ENCODE results near the gene SPRING1.
A peak's percentile ranks its signal among the peaks of the same experiment; 100 is the strongest.

SPRING1 gene

DNA sequence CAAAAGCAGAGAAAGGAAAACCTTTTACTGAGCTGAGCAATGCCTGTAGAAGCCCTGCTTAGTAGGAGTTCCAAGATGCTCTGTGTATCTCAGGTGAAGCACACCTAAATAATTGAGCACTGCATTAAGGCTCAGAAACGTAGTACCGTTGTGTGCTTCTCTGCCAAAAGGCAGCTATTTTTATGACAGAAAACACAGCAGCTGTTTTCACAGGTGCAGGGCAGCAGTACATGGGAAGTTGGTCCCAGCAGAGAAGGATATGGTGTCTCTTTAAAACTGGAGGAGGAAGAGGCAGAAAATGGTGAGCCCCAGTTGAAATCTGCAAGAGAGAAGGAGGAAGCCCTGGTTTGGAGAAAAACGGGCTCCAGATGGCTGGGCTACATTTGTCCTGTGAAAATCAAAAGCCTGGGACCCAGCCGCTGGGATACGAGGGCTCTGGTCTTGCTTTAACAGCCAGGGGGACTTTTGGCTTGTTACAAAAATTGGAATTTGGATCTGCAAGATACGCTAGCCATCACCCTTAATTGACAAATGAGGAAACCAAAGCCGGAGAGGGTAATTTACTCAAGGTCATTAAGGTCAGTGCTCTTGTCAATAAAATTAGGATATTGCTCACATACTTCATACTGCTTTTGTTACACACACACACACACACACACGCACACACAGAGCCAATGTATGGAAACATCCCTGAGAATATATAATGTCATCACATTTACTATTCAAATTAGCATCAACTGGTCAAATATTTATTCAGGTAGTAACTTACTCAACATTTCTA is 27.3 kb downstream of the SPRING1 start:
- TF ChIP-seq PATZ1 (tag by site-specific recombination; IDR thresholded peaks at IDR 0.05) = no peak
- no peak for TF ChIP-seq ZNF416 (tag by site-specific recombination; IDR thresholded peaks at IDR 0.05)
- TF ChIP-seq ZNF600 (tag by site-specific recombination; IDR thresholded peaks at IDR 0.05) = no peak
- no peak for TF ChIP-seq ZNF248 (tag by site-specific recombination; IDR thresholded peaks at IDR 0.05)
- TF ChIP-seq, protein P1, sequence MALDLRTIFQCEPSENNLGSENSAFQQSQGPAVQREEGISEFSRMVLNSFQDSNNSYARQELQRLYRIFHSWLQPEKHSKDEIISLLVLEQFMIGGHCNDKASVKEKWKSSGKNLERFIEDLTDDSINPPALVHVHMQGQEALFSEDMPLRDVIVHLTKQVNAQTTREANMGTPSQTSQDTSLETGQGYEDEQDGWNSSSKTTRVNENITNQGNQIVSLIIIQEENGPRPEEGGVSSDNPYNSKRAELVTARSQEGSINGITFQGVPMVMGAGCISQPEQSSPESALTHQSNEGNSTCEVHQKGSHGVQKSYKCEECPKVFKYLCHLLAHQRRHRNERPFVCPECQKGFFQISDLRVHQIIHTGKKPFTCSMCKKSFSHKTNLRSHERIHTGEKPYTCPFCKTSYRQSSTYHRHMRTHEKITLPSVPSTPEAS (tag by site-specific recombination; IDR thresholded peaks at IDR 0.05) = 0 out of 2 replicates have a peak, but pooled peaks have one; percentile 27
- peak; percentile 94 for TF ChIP-seq ZNF2 (tag by site-specific recombination; IDR thresholded peaks at IDR 0.05)
- Histone ChIP-seq H3K9me3 (ENCODE audit: control insufficient read depth, insufficient read depth, low read depth, low read length) (no peaks in the 10 kb centered on the region), H3K27ac (ENCODE audit: extremely low read depth, low read depth, low read length) (no peak overlapping the region), H3K36me3 (ENCODE audit: control insufficient read depth in 2 of 2, insufficient read depth in 1 of 2, low read length in 2 of 2) (peaks cover 0 to under 1% of the 10 kb centered on the region in 2 experiments; a peak in 1 of 3 replicates), H3K4me1 (ENCODE audit: control insufficient read depth, insufficient read depth, low read length) (peaks cover 18% of the 10 kb centered on the region), H3K4me3 (ENCODE audit: low read depth, low read length) (no peak overlapping the region)
- CTCF ChIA-PET = interaction anchor here (0.9 to 2.3 kb wide), 5 partner anchors 8 to 195 kb away, joined by 3 to 12 read pairs (median 4); no protein-coding TSS in a partner anchor
- POLR2A ChIA-PET = no interaction called here

- Histone ChIP-seq H3K4me1 (ENCODE audit: control insufficient read depth, insufficient read depth, low read length) (peaks cover 18% of the 10 kb centered on the region), H3K36me3 (ENCODE audit: control insufficient read depth in 2 of 2, insufficient read depth in 1 of 2, low read length in 2 of 2) (no peaks in the 10 kb centered on the region), H3K4me3 (ENCODE audit: low read depth, low read length) (no peak overlapping the region), H3K27ac (ENCODE audit: extremely low read depth, low read depth, low read length) (no peak overlapping the region), H3K9me3 (ENCODE audit: control insufficient read depth, insufficient read depth, low read depth, low read length) (no peaks in the 10 kb centered on the region)
- ChIA-PET POLR2A (interaction anchor here (0.5 to 0.6 kb wide), 2 partner anchors 9 to 83 kb away, joined by 3 read pairs; no protein-coding TSS in a partner anchor), CTCF (interaction anchor here (0.5 to 2.3 kb wide), 14 partner anchors 9 to 787 kb away, joined by 3 to 16 read pairs (median 4); no protein-coding TSS in a partner anchor)
- TF ChIP-seq GLI4 (tag by site-specific recombination; IDR thresholded peaks at IDR 0.05) (no peak), ZSCAN16 (tag by site-specific recombination; IDR thresholded peaks at IDR 0.05) (no peak), ZNF571 (tag by site-specific recombination; IDR thresholded peaks at IDR 0.05) (no peak), REST (tag by site-specific recombination; IDR thresholded peaks at IDR 0.05) (no peak), ZNF202 (tag by site-specific recombination; IDR thresholded peaks at IDR 0.05; ENCODE audit: borderline replicate concordance) (no peak)
- TF ChIP-seq, protein P1 (tag by site-specific recombination; IDR thresholded peaks at IDR 0.05) = no peak
Measured at GRCh38 chr12:116709768-116710167, 28.1 kb downstream of the SPRING1 start.
